ENCODE results near the gene INPP4B.
"Not testable (repeated sequence)": the region's sequence is repeated elsewhere in the genome, so short reads cannot be mapped to it uniquely, and the experiment has no call there.

The INPP4B gene

GRCh38 chr4:142402156-142402555 lies 443.9 kb downstream of the INPP4B start:
- Histone ChIP-seq H3K4me2 (no peak overlapping the region), H3K4me1 (ENCODE audit: low read depth, poor library complexity, severe bottlenecking) (no peaks in the 10 kb centered on the region), H4K20me1 (ENCODE audit: insufficient read depth) (no peaks in the 10 kb centered on the region), H3K27me3 (ENCODE audit: insufficient read depth, low read depth) (no peaks in the 10 kb centered on the region), H3K9ac (no peak overlapping the region), H3K79me2 (ENCODE audit: insufficient read depth, low read depth) (no peaks in the 10 kb centered on the region), H3K36me3 (ENCODE audit: insufficient read depth) (no peaks in the 10 kb centered on the region), H2AFZ (ENCODE audit: low read depth) (no peak overlapping the region), H3K4me3 (IDR thresholded peaks at IDR 0.05; ENCODE audit: insufficient read depth, low read depth, low read length) (no peak overlapping the region), H3K27ac (no peak overlapping the region)
- TF ChIP-seq CTCF (conservative IDR thresholded peaks at IDR 0.05; ENCODE audit: low read depth, low read length) = no peak

GRCh38 chr4:142397364-142397991 lies 448.6 kb downstream of the INPP4B start:
- H3K27ac ChIP-seq; H3K4me1 ChIP-seq (ENCODE audit: low read depth, poor library complexity, severe bottlenecking); H4K20me1 ChIP-seq (ENCODE audit: insufficient read depth); H3K36me3 ChIP-seq (ENCODE audit: insufficient read depth); H2AFZ ChIP-seq (ENCODE audit: low read depth); H3K4me3 ChIP-seq (IDR thresholded peaks at IDR 0.05; ENCODE audit: insufficient read depth, low read depth, low read length); H3K9ac ChIP-seq; H3K27me3 ChIP-seq (ENCODE audit: insufficient read depth, low read depth); H3K79me2 ChIP-seq (ENCODE audit: insufficient read depth, low read depth); H3K4me2 ChIP-seq: not testable (repeated sequence)

GRCh38 chr4:142396279-142396678 lies 449.8 kb downstream of the INPP4B start:
- Histone ChIP-seq H3K27ac (no peak overlapping the region), H3K4me2 (no peak overlapping the region), H2AFZ (ENCODE audit: low read depth) (no peak overlapping the region)

GRCh38 chr4:142393127-142393526 lies 453.0 kb downstream of the INPP4B start:
- TF ChIP-seq CTCF (conservative IDR thresholded peaks at IDR 0.05; ENCODE audit: low read depth, low read length) = no peak
- H3K4me2 ChIP-seq = no peak overlapping the region
- H3K79me2 ChIP-seq (ENCODE audit: insufficient read depth, low read depth) = no peaks in the 10 kb centered on the region
- no peak overlapping the region for H3K4me3 ChIP-seq (IDR thresholded peaks at IDR 0.05; ENCODE audit: insufficient read depth, low read depth, low read length)
- no peaks in the 10 kb centered on the region for H4K20me1 ChIP-seq (ENCODE audit: insufficient read depth)
- no peaks in the 10 kb centered on the region for H3K27me3 ChIP-seq (ENCODE audit: insufficient read depth, low read depth)
- no peak overlapping the region for H3K27ac ChIP-seq
- no peak overlapping the region for H3K9ac ChIP-seq
- no peaks in the 10 kb centered on the region for H3K4me1 ChIP-seq (ENCODE audit: low read depth, poor library complexity, severe bottlenecking)
- no peaks in the 10 kb centered on the region for H3K36me3 ChIP-seq (ENCODE audit: insufficient read depth)
- no peak overlapping the region for H2AFZ ChIP-seq (ENCODE audit: low read depth)

More at GRCh38 chr4:142396279-142396678, 449.8 kb downstream of the INPP4B start:
- Histone ChIP-seq H3K9ac (no peak overlapping the region), H3K4me1 (ENCODE audit: low read depth, poor library complexity, severe bottlenecking) (no peaks in the 10 kb centered on the region), H3K79me2 (ENCODE audit: insufficient read depth, low read depth) (no peaks in the 10 kb centered on the region), H3K36me3 (ENCODE audit: insufficient read depth) (no peaks in the 10 kb centered on the region), H4K20me1 (ENCODE audit: insufficient read depth) (no peaks in the 10 kb centered on the region), H3K27me3 (ENCODE audit: insufficient read depth, low read depth) (no peaks in the 10 kb centered on the region), H3K4me3 (IDR thresholded peaks at IDR 0.05; ENCODE audit: insufficient read depth, low read depth, low read length) (no peak overlapping the region)
- no peak for TF ChIP-seq CTCF (conservative IDR thresholded peaks at IDR 0.05; ENCODE audit: low read depth, low read length)

- no peak overlapping the region for H3K9ac ChIP-seq
- no peak overlapping the region for H3K27ac ChIP-seq
- no peaks in the 10 kb centered on the region for H4K20me1 ChIP-seq (ENCODE audit: insufficient read depth)
- no peaks in the 10 kb centered on the region for H3K4me1 ChIP-seq (ENCODE audit: low read depth, poor library complexity, severe bottlenecking)
- TF ChIP-seq CTCF (conservative IDR thresholded peaks at IDR 0.05; ENCODE audit: low read depth, low read length) = no peak
- H3K4me2 ChIP-seq = no peak overlapping the region
- H3K27me3 ChIP-seq (ENCODE audit: insufficient read depth, low read depth) = no peaks in the 10 kb centered on the region
- H3K79me2 ChIP-seq (ENCODE audit: insufficient read depth, low read depth) = no peaks in the 10 kb centered on the region
- no peak overlapping the region for H2AFZ ChIP-seq (ENCODE audit: low read depth)
- H3K4me3 ChIP-seq (IDR thresholded peaks at IDR 0.05; ENCODE audit: insufficient read depth, low read depth, low read length) = no peak overlapping the region
- no peaks in the 10 kb centered on the region for H3K36me3 ChIP-seq (ENCODE audit: insufficient read depth)
These were observed 459.2 kb downstream of the INPP4B start for GRCh38 chr4:142386856-142387255.

Data from KMS-11 (cell line).